Measurements from ENCODE around the gene XIRP1.

- TF ChIP-seq, protein P1, sequence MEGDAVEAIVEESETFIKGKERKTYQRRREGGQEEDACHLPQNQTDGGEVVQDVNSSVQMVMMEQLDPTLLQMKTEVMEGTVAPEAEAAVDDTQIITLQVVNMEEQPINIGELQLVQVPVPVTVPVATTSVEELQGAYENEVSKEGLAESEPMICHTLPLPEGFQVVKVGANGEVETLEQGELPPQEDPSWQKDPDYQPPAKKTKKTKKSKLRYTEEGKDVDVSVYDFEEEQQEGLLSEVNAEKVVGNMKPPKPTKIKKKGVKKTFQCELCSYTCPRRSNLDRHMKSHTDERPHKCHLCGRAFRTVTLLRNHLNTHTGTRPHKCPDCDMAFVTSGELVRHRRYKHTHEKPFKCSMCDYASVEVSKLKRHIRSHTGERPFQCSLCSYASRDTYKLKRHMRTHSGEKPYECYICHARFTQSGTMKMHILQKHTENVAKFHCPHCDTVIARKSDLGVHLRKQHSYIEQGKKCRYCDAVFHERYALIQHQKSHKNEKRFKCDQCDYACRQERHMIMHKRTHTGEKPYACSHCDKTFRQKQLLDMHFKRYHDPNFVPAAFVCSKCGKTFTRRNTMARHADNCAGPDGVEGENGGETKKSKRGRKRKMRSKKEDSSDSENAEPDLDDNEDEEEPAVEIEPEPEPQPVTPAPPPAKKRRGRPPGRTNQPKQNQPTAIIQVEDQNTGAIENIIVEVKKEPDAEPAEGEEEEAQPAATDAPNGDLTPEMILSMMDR (IDR thresholded peaks at IDR 0.05), result no peak
- TF ChIP-seq POLR2A (IDR thresholded peaks at IDR 0.05), result no peak
These were observed 8.9 kb downstream of the XIRP1 start for GRCh38 chr3:39183211-39184080.

Measured in thyroid gland (tissue), 4 donors.